Adipose tissue (tissue), 3 donors: ENCODE data around the gene CAMK2A. TPM values are rescaled to one million over a fixed set of nuclear protein-coding genes. Genes with fewer than 3 reads are reported as not detected.

Source experiments
- H3K27ac ChIP-seq: one replicate; pipeline ENCODE4 v1.5.1; 2013; ENCODE audit warnings: low read depth, low read length
- WGBS, 3 donors: extraction: QIAGEN DNeasy Blood & Tissue Kit; methylation state at CpG; one replicate each; pipeline ENCODE4 v1.1.7; 2013; 5-methylcytosine and 5-hydroxymethylcytosine counted together
- polyA plus RNA-seq, 3 donors: library from polyadenylated mRNA; stranded (reverse); fragments of 200-250 nt; gene quantifications; one replicate each; pipeline ENCODE4 v1.2.3, GENCODE V29; 2013
- donor health status: healthy with polysubstance abuse.
- donor health status: Bipolar disorder and iron deficiency.
- donor health status: healthy.

Gene CAMK2A
- polyA plus RNA-seq, 3 donors = 0.06 to 0.07 TPM; not detected in 1

GRCh38 chr5:150318613-150319483 is 29.3 kb upstream of the CAMK2A start:
- no peak overlapping the region for H3K27ac ChIP-seq
- WGBS, 3 donors = 78 to 81% (median 81%) methylated on average over 9 of the region's 9 CpGs

- WGBS, 3 donors = 77 to 83% (median 80%) methylated on average over 11 of the region's 11 CpGs
- H3K27ac ChIP-seq = no peak overlapping the region
These were observed 27.8 kb upstream of the CAMK2A start for GRCh38 chr5:150317048-150318003.

- no peak overlapping the region for H3K27ac ChIP-seq
- WGBS, 3 donors = 95 to 98% (median 95%) methylated on average over 3 of the region's 3 CpGs
These were observed 26.7 kb upstream of the CAMK2A start for GRCh38 chr5:150316320-150316719.

GRCh38 chr5:150315245-150315644 is 25.7 kb upstream of the CAMK2A start:
- 84 to 89% (median 89%) methylated on average over 4 of the region's 4 CpGs for WGBS, 3 donors
- H3K27ac ChIP-seq = no peak overlapping the region

GRCh38 chr5:150313921-150314716 is 24.5 kb upstream of the CAMK2A start:
- no peak overlapping the region for H3K27ac ChIP-seq
- 49 to 72% (median 63%) methylated on average over 6 of the region's 6 CpGs for WGBS, 3 donors

- H3K27ac ChIP-seq = no peak overlapping the region
- 76 to 88% (median 77%) methylated on average over 6 of the region's 6 CpGs for WGBS, 3 donors
These were observed 23.9 kb upstream of the CAMK2A start for GRCh38 chr5:150313501-150313900.

GRCh38 chr5:150312518-150312917 is 22.9 kb upstream of the CAMK2A start:
- WGBS, 3 donors = 92 to 95% (median 95%) methylated on average over 6 of the region's 6 CpGs
- no peak overlapping the region for H3K27ac ChIP-seq

- 79 to 86% (median 83%) methylated on average over 7 of the region's 7 CpGs for WGBS, 3 donors
- H3K27ac ChIP-seq = no peak overlapping the region
These were observed 21.6 kb upstream of the CAMK2A start for GRCh38 chr5:150311015-150311692.

GRCh38 chr5:150310246-150310645 is 20.7 kb upstream of the CAMK2A start:
- H3K27ac ChIP-seq = no peak overlapping the region
- 76 to 88% (median 87%) methylated on average over 5 of the region's 5 CpGs for WGBS, 3 donors

GRCh38 chr5:150309886-150310239 is 20.3 kb upstream of the CAMK2A start:
- WGBS, 3 donors = 71 to 94% (median 79%) methylated on average over 1 of the region's 1 CpG
- H3K27ac ChIP-seq = no peak overlapping the region

- 71 to 78% (median 75%) methylated on average over 7 of the region's 7 CpGs for WGBS, 3 donors
- H3K27ac ChIP-seq = no peak overlapping the region
These were observed 19.7 kb upstream of the CAMK2A start for GRCh38 chr5:150309101-150309885.

- H3K27ac ChIP-seq = no peak overlapping the region
These were observed 18.2 kb upstream of the CAMK2A start for GRCh38 chr5:150307617-150308426.

GRCh38 chr5:150306775-150307174 is 17.2 kb upstream of the CAMK2A start:
- 79 to 92% (median 90%) methylated on average over 4 of the region's 4 CpGs for WGBS, 3 donors
- no peak overlapping the region for H3K27ac ChIP-seq

More at GRCh38 chr5:150307617-150308426, 18.2 kb upstream of the CAMK2A start:
- 64 to 90% (median 86%) methylated on average over 11 of the region's 11 CpGs for whole genome bisulfite sequencing, 3 donors

- no peak overlapping the region for H3K27ac ChIP-seq
- WGBS, 3 donors = 14 to 33% (median 23%) methylated on average over 1 of the region's 1 CpG
These were observed 16.0 kb upstream of the CAMK2A start for GRCh38 chr5:150305557-150305956.

- no peak overlapping the region for H3K27ac ChIP-seq
- 71 to 93% (median 88%) methylated on average over 2 of the region's 2 CpGs for WGBS, 3 donors
These were observed 15.5 kb upstream of the CAMK2A start for GRCh38 chr5:150305095-150305494.

GRCh38 chr5:150304481-150305081 is 15.0 kb upstream of the CAMK2A start:
- WGBS, 3 donors = 83 to 86% (median 84%) methylated on average over 4 of the region's 4 CpGs
- no peak overlapping the region for H3K27ac ChIP-seq
